HG03196 (cell line): Measurements from ENCODE around the gene ODAD2.

Experiments
- ATAC-seq: cut with Tn5 transposase; IDR thresholded peaks from one replicate; pipeline ENCODE4 v1.9.1; 2021; ENCODE audit not compliant: unreplicated experiment

The ODAD2 gene

GRCh38 chr10:27838901-27839300 lies 160.0 kb downstream of the ODAD2 start:
- no peak for ATAC-seq

- ATAC-seq: no peak
Observed at GRCh38 chr10:27838361-27838760, 160.5 kb downstream of the ODAD2 start.

- no peak for ATAC-seq
Observed at GRCh38 chr10:27834476-27834875, 164.4 kb downstream of the ODAD2 start.

GRCh38 chr10:27833792-27834191 lies 165.1 kb downstream of the ODAD2 start:
- ATAC-seq: no peak

- ATAC-seq: no peak
Observed at GRCh38 chr10:27832826-27833225, 166.1 kb downstream of the ODAD2 start.

GRCh38 chr10:27826369-27826768 lies 172.5 kb downstream of the ODAD2 start:
- ATAC-seq: no peak

- no peak for ATAC-seq
Observed at GRCh38 chr10:27822301-27822700, 176.6 kb downstream of the ODAD2 start.

GRCh38 chr10:27820637-27821036 lies 178.2 kb downstream of the ODAD2 start:
- no peak for ATAC-seq

GRCh38 chr10:27819781-27820531 lies 178.9 kb downstream of the ODAD2 start:
- no peak for ATAC-seq

GRCh38 chr10:27816320-27816719 lies 182.6 kb downstream of the ODAD2 start:
- ATAC-seq: no peak

GRCh38 chr10:27815846-27816245 lies 183.0 kb downstream of the ODAD2 start:
- ATAC-seq: no peak

- no peak for ATAC-seq
Observed at GRCh38 chr10:27815261-27815660, 183.6 kb downstream of the ODAD2 start.

GRCh38 chr10:27805180-27805579 lies 193.7 kb downstream of the ODAD2 start:
- no peak for ATAC-seq

GRCh38 chr10:27804136-27804535 lies 194.7 kb downstream of the ODAD2 start:
- ATAC-seq: no peak

- no peak for ATAC-seq
Observed at GRCh38 chr10:27801171-27801785, 197.6 kb downstream of the ODAD2 start.

- ATAC-seq: no peak
Observed at GRCh38 chr10:27799046-27799445, 199.8 kb downstream of the ODAD2 start.

- no peak for ATAC-seq
Observed at GRCh38 chr10:27794157-27794556, 204.7 kb downstream of the ODAD2 start.

GRCh38 chr10:27792216-27792615 lies 206.7 kb downstream of the ODAD2 start:
- no peak for ATAC-seq

- no peak for ATAC-seq
Observed at GRCh38 chr10:27784272-27784671, 214.6 kb downstream of the ODAD2 start.

GRCh38 chr10:27783660-27784059 lies 215.2 kb downstream of the ODAD2 start:
- no peak for ATAC-seq

- ATAC-seq: no peak
Observed at GRCh38 chr10:27779462-27780015, 219.3 kb downstream of the ODAD2 start.

GRCh38 chr10:27774831-27775230 lies 224.0 kb downstream of the ODAD2 start:
- no peak for ATAC-seq
